A673 (cell line): ENCODE data around the gene CBX8.

Source experiments
- CTCF ChIP-seq: fragments of 300-800, 200-600 bp; sonication (generic); conservative IDR thresholded peaks from 2 replicates; pipeline ENCODE4 v1.5.1; 2017; ENCODE audit warnings: low read depth, mild to moderate bottlenecking, antibody characterized with exemption, low read length, moderate library complexity, mixed read lengths
- EZH2 ChIP-seq: fragments of 200-600 bp; sonication (generic); IDR thresholded peaks from 2 replicates; pipeline ENCODE4 v1.6.1; 2017; ENCODE audit warnings: borderline replicate concordance, low read depth, mild to moderate bottlenecking, mixed read lengths, antibody characterized with exemption, low read length; ENCODE audit not compliant: poor library complexity, severe bottlenecking

- TF ChIP-seq CTCF (no peak), EZH2 (no peak)
Measured at GRCh38 chr17:79810130-79811010, 13.5 kb upstream of the CBX8 start.
